HK-2 (cell line): ENCODE data around the gene KIF13A.
A peak's percentile ranks its signal among the peaks of the same experiment; 100 is the strongest.
"Not testable (repeated sequence)": the region's sequence is repeated elsewhere in the genome, so short reads cannot be mapped to it uniquely, and the experiment has no call there.

ENCODE experiments used
- DNase-seq: peaks from one replicate; pipeline ENCODE4 v3.0.0-alpha.2; 2018; ENCODE audit not compliant: unreplicated experiment

The KIF13A gene

DNA sequence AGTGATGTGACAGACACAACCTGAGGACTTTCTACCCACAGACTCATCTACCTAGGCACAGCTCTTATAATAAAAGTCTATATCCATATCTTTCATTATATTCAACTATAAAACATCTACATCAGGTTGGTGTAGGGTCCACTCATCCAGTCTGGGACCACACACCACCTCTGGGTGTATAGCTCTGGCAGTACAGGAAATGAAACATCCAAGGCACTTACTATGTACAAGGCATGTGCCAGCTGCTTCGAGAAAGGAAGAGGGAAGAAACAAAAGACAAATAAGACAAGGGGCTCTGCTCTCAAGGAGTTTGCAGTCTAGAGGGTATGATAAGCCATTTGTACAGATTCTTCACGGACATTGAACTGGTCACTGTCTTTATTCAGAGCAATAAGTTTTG lies 18.6 kb downstream of the KIF13A start:
- DNase-seq: no peak

DNA sequence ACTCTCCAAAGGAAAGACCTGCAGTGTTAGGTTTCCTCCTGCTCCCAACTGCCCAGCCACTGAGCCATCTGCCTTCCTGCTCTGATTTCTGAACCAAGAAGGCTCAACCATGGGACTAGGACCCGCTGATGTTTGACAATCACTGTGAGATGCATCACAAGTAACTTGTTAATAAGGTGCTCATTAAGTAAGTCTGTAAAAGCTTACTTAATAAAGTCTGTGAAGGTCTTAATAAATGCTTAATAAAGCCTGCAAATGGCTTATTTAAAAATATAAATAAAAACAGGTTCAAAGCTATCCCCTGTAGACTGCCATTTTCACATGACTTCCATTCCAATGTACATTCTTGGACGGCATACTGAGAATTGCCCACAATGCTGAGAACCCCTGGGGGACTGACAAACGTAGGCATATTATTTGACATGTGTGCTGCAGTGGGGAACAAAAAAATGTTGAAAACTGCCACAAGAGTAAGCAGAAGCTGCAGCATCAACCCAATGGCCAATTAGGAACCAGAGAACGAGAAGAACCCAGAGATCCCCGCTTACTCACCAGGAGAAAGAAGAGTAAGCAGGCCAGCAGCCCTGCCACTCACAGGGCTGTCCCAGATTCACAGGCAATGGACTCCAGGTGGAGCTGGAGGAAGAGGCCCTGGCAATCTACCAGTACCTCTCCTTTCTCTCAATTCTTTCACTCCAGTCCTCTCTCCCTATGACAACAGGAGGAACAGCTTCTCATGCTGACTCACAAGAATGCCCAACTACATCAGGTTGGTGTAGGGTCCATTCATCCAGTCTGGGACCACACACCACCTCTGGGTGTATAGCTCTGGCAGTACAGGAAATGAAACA lies 19.5 kb downstream of the KIF13A start:
- DNase-seq: no peak

DNA sequence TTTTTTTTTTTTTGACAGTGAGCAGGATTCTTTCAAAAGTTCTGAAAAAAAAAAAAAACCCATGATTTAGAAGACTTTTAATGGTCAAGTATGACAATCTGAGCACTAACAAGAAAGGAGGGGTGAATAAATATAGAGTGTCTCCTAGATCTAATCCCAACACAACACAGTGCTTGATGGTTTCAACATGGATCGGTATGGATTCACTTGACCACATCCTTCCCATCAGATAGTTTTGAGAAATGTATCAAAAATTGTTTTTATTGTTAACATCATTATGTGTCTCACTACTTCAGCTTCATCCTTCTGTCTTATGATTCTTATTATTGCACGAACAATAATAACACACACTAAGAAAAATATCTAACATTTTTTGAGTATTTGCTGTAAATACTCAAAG lies 21.0 kb downstream of the KIF13A start:
- no peak for DNase-seq

DNA sequence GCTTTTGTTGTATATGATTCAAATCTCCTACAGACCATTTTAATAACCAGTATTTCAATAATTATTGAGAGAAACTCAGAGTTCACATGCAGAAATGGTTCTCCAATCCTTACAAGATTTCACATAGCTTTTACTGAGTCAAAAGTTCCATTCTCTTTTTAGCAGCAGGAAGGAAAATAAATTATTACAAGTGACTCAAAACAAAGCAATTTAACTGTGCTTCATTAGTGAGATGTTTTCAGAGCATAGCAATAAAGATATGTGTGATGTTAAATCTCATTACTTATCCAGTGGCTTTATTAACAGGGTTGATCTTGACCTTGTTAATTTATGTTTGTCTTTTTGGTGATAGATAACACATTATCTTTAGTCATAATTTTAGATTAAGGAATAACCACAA lies 22.0 kb downstream of the KIF13A start:
- no peak for DNase-seq

DNA sequence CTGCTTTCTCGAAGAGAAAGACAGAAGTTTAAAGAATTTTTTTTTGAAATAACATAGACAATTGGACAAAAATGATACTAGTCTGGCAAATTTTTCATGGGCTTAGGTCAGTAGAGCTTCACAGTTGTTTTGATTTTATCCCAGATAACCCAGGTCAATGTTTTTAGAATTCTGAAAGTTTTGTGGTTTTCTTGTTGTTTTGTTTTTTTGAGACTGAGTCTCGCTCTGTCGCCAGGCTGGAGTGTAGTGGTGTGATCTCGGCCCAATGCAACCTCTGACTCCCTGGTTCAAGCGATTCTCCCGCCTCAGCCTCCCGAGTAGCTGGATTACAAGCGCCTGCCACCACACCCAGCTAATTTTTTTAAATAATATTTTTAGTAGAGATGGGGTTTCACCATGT lies 22.8 kb downstream of the KIF13A start:
- no peak for DNase-seq

DNA sequence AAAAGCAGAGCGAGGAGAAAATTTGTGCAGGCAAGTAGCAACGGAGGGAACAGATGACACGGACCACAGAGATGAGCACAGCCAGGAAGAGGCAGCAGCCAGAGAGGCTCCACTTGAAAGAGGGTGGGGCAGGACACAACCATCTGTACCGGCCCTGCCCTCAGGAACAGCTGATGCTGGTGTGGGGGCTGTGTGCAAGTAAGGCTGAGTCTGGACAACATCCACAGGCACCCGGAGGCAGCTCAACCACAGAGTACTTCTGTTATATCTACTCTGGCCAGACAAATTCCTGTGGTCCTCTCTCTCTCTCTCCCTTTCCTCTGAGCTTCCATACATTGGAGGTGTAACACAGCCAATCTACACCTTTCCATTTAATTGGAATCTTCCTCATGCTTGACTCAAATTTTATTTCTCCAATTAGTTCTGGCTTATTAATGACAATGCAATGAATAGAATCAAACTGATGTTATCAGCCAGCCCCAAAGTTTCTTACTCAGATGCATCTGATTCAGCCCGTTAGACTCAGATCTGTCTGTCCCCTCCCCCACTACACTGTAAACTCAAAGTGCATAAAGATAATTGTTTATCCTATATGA lies 24.9 kb downstream of the KIF13A start:
- DNase-seq: peak; percentile 83

DNA sequence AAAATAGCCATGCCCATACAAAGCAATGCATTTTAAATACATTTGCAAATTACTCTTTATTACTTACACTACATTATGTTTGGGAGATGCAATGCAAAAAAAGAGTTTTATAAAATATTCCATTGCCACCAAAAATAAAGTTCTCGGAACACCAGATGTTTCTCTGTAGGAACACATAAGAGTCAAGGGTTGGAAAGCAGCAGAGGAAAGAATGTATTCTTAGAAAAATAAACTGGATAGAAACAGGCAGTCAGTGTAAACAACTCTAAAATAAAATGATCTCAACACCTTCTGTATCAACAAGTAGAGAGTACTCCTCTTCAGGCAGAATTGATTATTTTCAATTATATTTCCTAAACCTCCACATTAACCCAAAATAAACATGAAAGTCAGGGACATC lies 28.1 kb downstream of the KIF13A start:
- DNase-seq: no peak

DNA sequence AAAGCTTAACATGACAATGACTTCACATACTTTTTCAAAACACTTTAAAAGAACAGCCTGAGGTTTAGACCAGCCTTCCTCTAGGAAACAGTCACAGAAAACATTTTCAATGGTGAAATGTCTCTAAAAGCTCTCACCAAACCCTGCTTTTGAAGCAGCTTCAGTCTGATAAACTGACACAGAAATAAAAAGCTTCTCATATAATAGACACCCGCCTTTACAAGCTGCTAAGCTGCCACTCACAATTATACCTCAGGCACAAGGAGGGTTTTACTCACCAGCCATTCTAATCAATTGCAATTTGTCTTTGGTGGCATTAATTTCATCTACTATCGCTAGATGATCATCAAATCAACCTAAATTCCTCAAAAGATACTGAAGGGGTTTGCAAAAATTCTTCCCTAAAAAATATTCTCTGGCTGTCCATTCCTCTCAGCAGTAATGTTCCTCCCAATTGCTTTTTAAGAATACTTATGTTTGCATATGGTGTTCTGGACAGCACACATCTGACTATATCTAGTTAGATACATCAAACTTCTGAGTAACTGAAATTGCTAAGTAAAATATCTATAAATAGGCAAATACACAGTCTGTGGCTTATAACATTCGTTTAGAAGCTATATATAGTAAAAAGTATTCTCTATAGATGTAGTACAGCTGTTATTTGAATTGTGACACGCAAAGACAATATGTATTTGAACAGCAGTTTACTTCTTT lies 29.4 kb downstream of the KIF13A start:
- no peak for DNase-seq

DNA sequence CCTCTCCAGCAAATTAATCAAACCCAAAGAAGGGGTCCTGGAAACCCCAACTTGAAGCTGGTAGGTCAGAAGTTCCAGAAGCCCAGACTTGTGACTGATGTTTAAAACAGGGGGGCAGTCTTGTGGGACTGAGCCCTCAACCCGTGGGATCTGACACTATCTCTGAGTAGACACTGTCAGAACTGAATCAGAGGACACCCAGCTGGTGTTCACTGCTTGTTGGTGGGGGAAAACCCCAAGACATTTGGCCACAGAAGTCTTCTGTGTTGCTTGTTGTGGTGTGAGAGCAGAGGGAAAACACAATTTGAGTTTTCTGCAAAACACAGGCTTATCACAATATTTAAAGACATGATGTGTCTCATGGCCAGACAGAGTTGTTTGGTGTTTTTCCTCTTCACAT lies 29.9 kb downstream of the KIF13A start:
- DNase-seq: no peak

DNA sequence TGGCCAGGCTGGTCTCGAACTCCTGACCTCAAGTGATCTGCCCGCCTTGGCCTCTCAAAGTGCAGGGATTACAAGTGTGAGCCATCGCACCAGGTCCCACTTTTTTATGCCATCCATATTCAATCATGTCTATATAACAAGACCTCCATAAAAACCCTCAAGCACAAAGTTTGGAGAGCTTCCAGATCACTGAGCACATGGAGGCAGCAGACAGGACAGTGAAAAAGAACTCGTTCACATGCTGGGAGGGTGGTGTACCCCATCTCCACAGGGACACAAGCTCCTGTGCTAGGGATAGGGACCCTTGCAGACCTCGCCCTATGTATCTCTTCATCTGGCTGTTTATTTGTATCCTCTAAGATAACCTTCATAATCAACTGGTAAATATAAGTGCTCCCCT lies 30.3 kb downstream of the KIF13A start:
- no peak for DNase-seq

DNA sequence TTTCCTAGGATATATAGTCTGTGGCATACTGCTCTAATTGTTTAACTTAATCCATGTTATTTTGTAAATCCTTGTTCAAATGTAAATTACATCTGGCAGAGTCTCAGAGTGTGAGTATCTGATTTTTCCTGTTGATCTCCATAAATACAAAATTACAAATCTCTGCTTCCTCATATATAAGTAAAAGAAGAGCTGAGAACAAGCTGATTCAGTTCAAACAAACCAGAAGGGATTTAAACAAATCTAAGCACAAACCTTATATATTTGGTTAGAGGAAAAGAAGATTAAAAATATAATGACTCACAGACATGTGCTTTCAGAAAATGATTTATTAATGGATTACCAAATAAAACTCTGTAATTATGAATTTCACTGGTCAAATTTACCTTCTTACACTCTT lies 37.3 kb downstream of the KIF13A start:
- no peak for DNase-seq

DNA sequence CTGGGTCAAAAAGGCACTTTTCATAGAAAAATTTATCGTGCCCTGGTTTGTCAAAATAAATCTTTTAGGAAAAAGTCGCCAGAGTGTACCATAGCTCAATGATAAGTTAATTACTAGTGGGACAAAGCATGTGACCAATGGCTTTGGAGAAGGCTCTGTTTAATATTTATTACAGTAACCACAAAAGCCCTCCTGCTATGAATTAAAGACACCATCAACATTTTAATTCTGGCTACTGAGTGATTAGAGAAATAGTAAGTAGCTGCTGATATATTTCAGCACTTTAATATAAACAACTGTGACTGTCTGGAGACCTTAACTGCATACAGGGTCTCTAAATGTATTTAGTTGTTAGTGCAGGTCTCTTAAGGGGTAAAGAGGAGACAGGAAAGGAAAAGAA lies 38.3 kb downstream of the KIF13A start:
- DNase-seq: no peak

DNA sequence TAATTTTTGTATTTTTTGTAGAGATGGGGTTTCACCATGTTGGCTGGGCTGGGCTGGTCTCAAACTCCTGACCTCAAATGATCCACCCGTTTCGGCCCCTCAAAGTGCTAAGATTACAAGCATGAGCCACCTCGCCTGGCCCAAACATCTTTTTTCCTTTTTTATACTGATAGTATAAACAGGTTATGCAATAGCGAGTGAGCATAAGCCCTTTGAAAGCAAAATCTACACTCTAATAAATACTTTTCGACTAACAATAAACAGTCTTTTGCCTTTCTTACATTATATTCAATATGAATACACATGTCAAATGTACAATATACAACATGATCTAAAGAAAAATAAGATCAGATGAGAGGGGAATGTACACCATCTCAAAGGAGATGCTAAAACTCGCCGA lies 38.7 kb downstream of the KIF13A start:
- no peak for DNase-seq

DNA sequence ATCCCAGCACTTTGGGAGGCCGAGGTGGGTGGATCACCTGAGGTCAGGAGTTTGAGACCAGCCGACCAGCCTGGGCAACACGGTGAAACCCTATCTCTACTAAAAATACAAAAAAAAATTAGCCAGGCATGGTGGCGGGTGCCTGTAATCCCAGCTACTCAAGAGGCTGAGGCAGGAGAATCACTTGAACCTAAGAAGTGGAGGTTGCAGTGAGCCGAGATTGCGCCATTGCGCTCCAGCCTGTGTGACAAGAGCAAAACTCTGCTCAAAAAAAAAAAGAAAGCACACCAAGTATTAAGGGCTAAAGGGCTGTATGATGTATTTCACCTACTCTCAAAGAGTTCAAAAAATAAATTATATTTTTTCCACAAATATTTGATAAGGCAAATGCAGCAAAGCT lies 39.9 kb downstream of the KIF13A start:
- not testable (repeated sequence) for DNase-seq

DNA sequence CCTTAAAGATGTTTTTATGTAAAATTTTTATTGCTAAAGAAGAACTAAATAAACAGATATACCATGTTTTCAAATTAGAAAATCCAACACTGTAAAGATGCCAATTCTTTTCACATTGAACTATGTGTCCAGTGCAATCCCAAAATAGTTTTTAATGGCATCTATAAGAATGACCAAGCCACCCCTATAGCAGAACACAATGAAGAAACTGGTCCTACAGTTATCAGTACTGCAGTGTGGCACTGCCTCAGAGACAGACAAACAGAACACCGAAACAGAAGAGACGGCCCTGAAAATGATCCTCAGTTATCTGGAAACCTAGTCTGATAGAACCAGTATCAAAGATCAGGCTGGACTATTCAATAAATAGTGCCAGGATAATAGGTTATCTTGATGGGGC lies 41.9 kb downstream of the KIF13A start:
- DNase-seq: no peak

DNA sequence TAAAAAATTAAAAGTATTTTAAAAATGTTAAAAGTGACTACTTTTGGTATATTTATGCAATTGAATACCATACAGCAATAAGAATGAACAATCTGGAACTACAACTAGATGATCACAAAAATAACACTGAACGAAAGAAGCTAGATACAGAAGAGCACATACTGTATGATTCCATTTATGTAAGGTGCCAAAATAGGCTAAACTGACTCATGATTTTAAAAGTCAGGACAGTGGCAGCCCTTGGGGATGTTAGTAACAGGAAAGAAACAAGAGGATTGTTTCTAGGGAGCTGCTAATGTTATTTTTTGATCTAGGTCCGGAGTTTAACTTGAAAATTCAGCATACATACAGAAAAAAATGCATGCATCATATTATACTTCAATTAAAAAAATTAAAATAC lies 42.3 kb downstream of the KIF13A start:
- no peak for DNase-seq

DNA sequence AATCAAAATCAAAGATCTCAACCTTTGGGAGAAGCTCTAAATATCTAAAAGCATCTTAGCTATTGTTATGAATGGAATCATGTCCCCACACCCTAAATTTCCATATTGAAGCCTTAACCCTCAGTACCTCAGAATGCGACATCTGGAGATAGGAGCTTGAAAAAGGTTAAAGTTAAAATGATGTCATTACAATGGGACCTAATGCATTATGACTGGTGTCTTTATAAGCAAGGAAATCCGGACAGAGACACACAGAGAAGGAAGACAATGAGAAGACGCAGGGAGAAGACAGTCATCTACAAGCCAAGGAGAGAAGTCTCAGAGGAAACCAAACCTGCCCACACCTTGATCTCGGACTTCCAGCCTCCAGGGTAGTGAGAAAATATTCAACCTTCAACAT lies 46.1 kb downstream of the KIF13A start:
- no peak for DNase-seq

DNA sequence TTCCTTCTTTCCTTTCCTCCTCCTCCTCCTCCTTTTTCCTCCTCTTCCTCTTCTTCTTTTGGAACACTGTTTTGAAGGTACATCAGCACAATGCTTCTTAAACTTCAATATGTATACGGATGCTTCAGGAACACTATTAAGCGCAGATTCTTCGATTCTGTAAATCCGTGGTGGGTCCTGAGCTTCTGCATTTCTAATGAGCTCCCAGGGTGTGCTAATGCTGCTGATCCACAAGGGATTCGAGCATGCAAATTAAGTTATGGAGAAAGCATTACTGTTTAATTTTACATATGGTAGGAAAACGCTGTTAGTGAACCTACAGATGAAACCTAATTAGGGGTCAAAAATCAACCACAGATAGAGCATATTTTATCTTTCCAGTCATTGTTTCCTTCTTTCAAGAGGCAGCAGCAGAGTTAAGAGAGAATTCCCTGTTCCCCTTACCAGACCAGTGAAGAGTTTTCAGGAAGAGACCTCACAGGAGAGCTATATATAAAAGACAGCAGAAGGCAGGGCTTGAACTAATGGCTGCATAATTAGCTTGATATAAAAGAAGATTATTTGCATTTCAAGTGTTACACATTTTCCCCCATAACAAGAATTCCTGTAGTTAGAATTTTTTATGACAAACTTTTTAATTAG lies 47.2 kb downstream of the KIF13A start:
- no peak for DNase-seq

DNA sequence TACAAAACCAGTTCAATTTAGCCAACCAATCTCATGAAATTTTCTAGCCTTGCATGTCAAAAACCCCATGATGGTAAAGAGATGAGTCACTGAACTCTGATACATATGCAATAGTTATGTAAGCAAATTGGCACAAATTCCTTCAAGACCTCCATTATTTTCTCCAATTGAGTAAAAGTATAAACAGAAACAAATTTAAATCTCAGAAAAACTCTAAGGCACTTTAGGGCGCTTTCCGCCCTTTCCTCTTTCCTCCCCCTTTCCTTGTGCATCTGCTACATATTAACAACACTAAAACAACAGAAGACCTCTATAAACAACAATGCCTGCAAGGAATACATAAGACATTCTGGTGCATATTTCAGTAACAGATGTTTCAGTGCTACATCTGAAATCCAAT lies 48.5 kb downstream of the KIF13A start:
- DNase-seq: no peak

DNA sequence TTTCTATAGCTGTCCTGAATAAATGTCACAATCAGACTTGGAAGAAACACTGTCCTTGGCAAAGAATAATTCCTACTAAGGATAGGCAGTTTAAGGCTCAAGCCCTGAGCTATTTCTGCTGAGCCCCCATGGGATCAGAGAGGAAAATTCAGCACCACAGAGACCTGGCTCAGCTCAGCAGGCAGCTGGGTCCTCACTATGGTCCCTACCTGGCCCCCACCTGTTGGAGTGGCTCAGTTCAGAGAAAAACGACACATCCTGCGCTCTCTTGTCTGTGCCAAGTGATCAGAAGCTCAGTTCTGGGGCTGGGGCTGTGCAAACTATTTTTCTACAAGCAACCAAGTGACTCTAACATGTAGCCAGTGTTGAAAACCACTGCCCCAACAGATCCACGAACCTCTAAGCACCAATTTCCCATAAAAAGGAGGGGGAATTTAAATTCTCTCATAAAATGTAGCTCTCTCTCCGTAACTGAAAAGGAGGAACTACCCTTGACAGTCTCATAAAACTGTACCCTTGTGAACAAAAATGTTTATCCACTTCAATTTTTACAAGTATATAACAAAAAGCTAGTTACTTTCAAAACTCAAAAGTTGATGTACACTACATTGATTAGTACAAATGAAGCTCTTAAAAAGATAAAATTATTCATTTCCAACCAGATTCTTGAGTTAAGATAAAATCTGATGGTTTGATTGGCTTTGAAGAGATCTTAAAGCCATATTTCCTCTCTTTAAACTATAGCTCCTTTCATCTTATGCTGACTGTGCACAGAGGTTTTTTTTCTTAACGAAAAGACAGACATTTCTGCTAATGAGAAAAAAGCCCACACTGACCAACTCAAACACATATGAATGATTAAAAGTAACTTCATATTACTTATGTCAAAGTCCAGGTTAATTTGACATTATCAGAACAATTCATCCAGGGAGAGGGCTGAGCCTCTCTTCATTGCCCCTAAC lies 52.0 kb downstream of the KIF13A start:
- DNase-seq: no peak

DNA sequence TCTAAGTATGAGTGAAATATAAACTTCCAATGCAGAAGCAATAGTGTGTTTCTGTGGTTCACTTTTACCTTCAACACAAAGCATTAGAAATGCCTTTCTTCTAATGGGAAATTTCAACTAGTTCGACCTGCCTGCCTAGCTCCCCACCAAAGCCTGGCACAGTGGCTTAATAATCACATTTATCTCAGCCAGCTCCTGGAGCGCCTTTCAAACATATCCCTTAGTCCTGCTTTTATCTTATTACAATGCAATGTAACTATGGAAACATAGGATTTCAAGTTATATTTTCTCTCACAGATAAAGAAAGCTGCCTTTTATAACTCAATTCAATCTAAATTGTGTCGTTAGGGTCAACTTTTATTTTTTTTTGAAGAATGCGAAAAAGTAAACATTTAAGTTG lies 53.7 kb downstream of the KIF13A start:
- DNase-seq: no peak
